HUDEP-2 (cell line): Measurements from ENCODE around the gene ZNF581.
A peak's percentile ranks its signal among the peaks of the same experiment; 100 is the strongest.

Experiments used
- DNase-seq, 76 experiments: peaks; one replicate each; lab custom pipeline; 2025; ENCODE audit not compliant: unreplicated experiment in 76 of 76; lab: John Stamatoyannopoulos, UW

ZNF581 gene

GRCh38 chr19:55624109-55625003 is 19.1 kb upstream of the ZNF581 start, which contains the start of gene ZNF784:
ZNF784 (minus strand) TSS chr19:55624566; CDS start chr19:55624561, 5 bp downstream.
- DNase-seq: peak in 74 of 76 experiments; percentile 37 to 99 (median 92)

- DNase-seq: no peak
Observed at GRCh38 chr19:55625004-55625326, 18.5 kb upstream of the ZNF581 start.

GRCh38 chr19:55626350-55626749 is 17.1 kb upstream of the ZNF581 start:
- DNase-seq: no peak

GRCh38 chr19:55632463-55632834 is 11.0 kb upstream of the ZNF581 start:
- DNase-seq: peak in 74 of 76 experiments; percentile 44 to 95 (median 86)

- no peak for DNase-seq
Observed at GRCh38 chr19:55633861-55634260, 9.6 kb upstream of the ZNF581 start.

- DNase-seq: no peak
Observed at GRCh38 chr19:55635334-55635717, 8.1 kb upstream of the ZNF581 start.

GRCh38 chr19:55635856-55636440 is 7.5 kb upstream of the ZNF581 start:
- DNase-seq: no peak

- no peak for DNase-seq
Observed at GRCh38 chr19:55636723-55637122, 6.7 kb upstream of the ZNF581 start.

- no peak for DNase-seq
Observed at GRCh38 chr19:55637534-55637933, 5.9 kb upstream of the ZNF581 start.

- peak in 69 of 76 experiments; percentile 36 to 90 (median 67) for DNase-seq
Observed at GRCh38 chr19:55638864-55639359, 4.5 kb upstream of the ZNF581 start.

- DNase-seq: peak in 74 of 76 experiments; percentile 59 to 99 (median 87)
Observed at GRCh38 chr19:55640043-55640576, 3.3 kb upstream of the ZNF581 start.

- peak in 74 of 76 experiments; percentile 49 to 99 (median 82) for DNase-seq
Observed at GRCh38 chr19:55640577-55641425, 2.6 kb upstream of the ZNF581 start, which contains the start of gene ZNF580. ZNF580 (plus strand) TSS chr19:55641002; CDS start chr19:55642509, 1,507 bp downstream.

- peak in 8 of 76 experiments; percentile 18 to 65 (median 38) for DNase-seq
Observed at GRCh38 chr19:55641426-55642152, 1.9 kb upstream of the ZNF581 start.

- peak in 18 of 76 experiments; percentile 16 to 57 (median 32) for DNase-seq
Observed at GRCh38 chr19:55642153-55643002, 1.1 kb upstream of the ZNF581 start.

- peak in 4 of 76 experiments; percentile 37 to 53 (median 44) for DNase-seq
Observed at GRCh38 chr19:55643887-55644176, 383 bp downstream of the ZNF581 start.

- DNase-seq: peak in 1 of 76 experiments; percentile 53
Observed at GRCh38 chr19:55644191-55644833, 863 bp downstream of the ZNF581 start.

- DNase-seq: no peak
Observed at GRCh38 chr19:55644842-55645511, 1.5 kb downstream of the ZNF581 start.

- no peak for DNase-seq
Observed at GRCh38 chr19:55645512-55645881, 2.0 kb downstream of the ZNF581 start.
